Kidney (tissue), 14 donors: ENCODE results near the gene PLEKHF1. TPM values are rescaled to one million over a fixed set of nuclear protein-coding genes. Genes with fewer than 3 reads are reported as not detected.

ENCODE experiments used
- DNase-seq, 5 donors: peaks; one replicate each; pipeline ENCODE4 v3.0.0-alpha.2; 2013 to 2020
- FAIRE-seq: peaks from 2 replicates; lab custom pipeline; 2012; peaks lifted over from hg19 to GRCh38; lab: Jason Lieb, UNC
- H3K27ac ChIP-seq, 2 donors: one replicate each; pipeline ENCODE4 v1.7.0; 2013; ENCODE audit warnings: low read depth in 2 of 2, low read length in 2 of 2, inconsistent platforms in 1 of 2
- H3K27me3 ChIP-seq: one replicate; pipeline ENCODE4 v1.7.1; 2013; ENCODE audit warnings: low read length, inconsistent platforms; ENCODE audit not compliant: control insufficient read depth, insufficient read depth
- H3K36me3 ChIP-seq, 3 donors: one replicate each; pipeline versions ENCODE4 v1.7.0 to v1.7.1; 2013; ENCODE audit warnings: low read length in 3 of 3, control low read depth in 1 of 3, inconsistent platforms in 1 of 3; ENCODE audit not compliant: insufficient read depth in 3 of 3, control insufficient read depth in 2 of 3
- H3K4me1 ChIP-seq, 3 donors: one replicate each; pipeline versions ENCODE4 v1.7.0 to v1.7.1; 2013; ENCODE audit warnings: low read length in 3 of 3, inconsistent platforms in 1 of 3, low read depth in 1 of 3; ENCODE audit not compliant: control insufficient read depth in 2 of 3, insufficient read depth in 2 of 3
- H3K4me3 ChIP-seq, 3 donors: one replicate each; pipeline versions ENCODE4 v1.7.0 to v1.8.1; 2013; ENCODE audit warnings: low read length in 3 of 3, control low read depth in 1 of 3, inconsistent platforms in 1 of 3
- H3K9ac ChIP-seq, 3 donors: one replicate each; pipeline versions ENCODE4 v1.7.0 to v1.7.1; 2013; ENCODE audit warnings: low read length in 3 of 3, control low read depth in 1 of 3, inconsistent platforms in 1 of 3
- H3K9me3 ChIP-seq, 3 donors: one replicate each; pipeline versions ENCODE4 v1.7.0 to v1.7.1; 2013; ENCODE audit warnings: low read length in 3 of 3, control low read depth in 1 of 3, inconsistent platforms in 1 of 3; ENCODE audit not compliant: control insufficient read depth in 2 of 3, insufficient read depth in 1 of 3
- intact Hi-C: fragments of 100-400 bp; cut with DNase I; formaldehyde crosslinking; loops from one replicate; pipeline ENCODE4 v1.11.1; 2022
- polyA plus RNA-seq: library from polyadenylated mRNA; stranded (reverse); fragments of 350-450 nt; fragmentation: Illumina TruSeq; extraction: RNeasy Lipid Tissue Mini Kit (QIAGEN cat#74804); gene quantifications from one replicate; pipeline ENCODE4 v1.2.3, GENCODE V29; 2014; ENCODE audit warnings: low read depth, low replicate concordance; ENCODE audit not compliant: insufficient read depth
- total RNA-seq: library from RNA; stranded (reverse); fragmentation: NEBNext Ultra II Directional; extraction: Animal tissue kit (Norgen Biotek cat#: 25700); gene quantifications from one replicate; pipeline ENCODE4 v1.2.1, GENCODE V29; 2021
- TF ChIP-seq, protein P1 (sequence below): IDR thresholded peaks from 3 replicates; pipeline ENCODE4 v1.5.1; 2012; ENCODE audit warnings: mild to moderate bottlenecking, moderate library complexity, borderline replicate concordance; ENCODE audit not compliant: insufficient read depth; ENCODE audit errors: extremely low read depth
- donor health status: control.
- donor health status: control.
- donor health status: control.
- donor health status: control.
- donor health status: control.
- donor health status: DM: yes; HTN: yes; CAD: no.
- donor health status: Normal renal cell carcinoma (clear cell type).

PLEKHF1 gene
- total and polyA plus RNA-seq, 2 donors from 2014 or later, result 7.1 to 11.7 TPM

DNA sequence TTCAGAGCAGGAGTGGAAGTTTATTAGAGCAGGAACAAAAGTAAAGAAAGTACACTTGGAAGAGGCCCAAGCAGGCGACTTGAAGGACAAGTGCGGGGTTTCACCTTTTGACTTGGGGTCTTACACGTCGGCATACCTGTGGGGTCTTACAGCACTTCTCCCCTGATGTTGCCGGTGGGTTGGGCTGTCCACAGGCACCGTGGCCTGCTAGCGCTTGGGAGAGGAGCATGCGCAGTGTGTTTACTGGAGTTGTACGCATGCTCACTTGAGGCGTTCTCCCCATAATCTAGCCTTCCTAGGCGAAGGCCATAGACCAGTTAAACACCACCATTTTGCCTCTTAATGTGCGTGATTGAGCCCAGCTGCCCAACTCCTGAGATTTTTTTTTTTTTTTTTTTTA is 25.0 kb upstream of the PLEKHF1 start:
- intact Hi-C loops, result no loop called here
- H3K4me1 ChIP-seq, result no peaks in the 10 kb centered on the region
- H3K9me3 ChIP-seq, result no peaks in the 10 kb centered on the region
- H3K27me3 ChIP-seq, result no peaks in the 10 kb centered on the region
- H3K27ac ChIP-seq, result no peak overlapping the region
- no peaks in the 10 kb centered on the region for H3K36me3 ChIP-seq
- FAIRE-seq, result no peak
- TF ChIP-seq, protein P1, sequence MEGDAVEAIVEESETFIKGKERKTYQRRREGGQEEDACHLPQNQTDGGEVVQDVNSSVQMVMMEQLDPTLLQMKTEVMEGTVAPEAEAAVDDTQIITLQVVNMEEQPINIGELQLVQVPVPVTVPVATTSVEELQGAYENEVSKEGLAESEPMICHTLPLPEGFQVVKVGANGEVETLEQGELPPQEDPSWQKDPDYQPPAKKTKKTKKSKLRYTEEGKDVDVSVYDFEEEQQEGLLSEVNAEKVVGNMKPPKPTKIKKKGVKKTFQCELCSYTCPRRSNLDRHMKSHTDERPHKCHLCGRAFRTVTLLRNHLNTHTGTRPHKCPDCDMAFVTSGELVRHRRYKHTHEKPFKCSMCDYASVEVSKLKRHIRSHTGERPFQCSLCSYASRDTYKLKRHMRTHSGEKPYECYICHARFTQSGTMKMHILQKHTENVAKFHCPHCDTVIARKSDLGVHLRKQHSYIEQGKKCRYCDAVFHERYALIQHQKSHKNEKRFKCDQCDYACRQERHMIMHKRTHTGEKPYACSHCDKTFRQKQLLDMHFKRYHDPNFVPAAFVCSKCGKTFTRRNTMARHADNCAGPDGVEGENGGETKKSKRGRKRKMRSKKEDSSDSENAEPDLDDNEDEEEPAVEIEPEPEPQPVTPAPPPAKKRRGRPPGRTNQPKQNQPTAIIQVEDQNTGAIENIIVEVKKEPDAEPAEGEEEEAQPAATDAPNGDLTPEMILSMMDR, result no peak
- DNase-seq, result peak in 1 of 5 donors; percentile 46
- H3K4me3 ChIP-seq, result no peak overlapping the region
- H3K9ac ChIP-seq, result no peak overlapping the region

DNA sequence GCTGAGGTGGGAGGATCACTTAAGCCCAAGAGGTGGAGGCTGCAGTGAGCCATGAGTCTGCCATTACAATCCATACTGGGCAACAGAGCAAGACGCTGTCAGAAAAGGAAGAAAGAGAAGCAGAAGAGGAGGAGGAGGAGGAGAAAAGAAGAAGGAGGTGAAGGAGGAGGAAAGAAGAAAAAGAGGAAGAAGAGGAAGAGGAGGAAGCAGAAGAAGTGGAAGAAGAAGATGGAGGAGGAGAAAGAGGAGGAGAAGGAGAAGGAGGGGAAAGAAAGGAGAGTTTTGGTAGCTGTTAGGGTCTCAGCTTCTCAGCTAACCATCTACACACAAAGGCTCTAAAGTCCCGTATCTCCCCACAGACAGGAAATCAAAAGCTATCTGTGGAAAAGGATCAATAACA is 23.7 kb upstream of the PLEKHF1 start:
- Histone ChIP-seq H3K4me1 (peaks cover 0 to 4% (median 0%) of the 10 kb centered on the region in 3 donors), H3K9ac (no peak overlapping the region), H3K4me3 (no peak overlapping the region), H3K9me3 (no peaks in the 10 kb centered on the region), H3K36me3 (no peaks in the 10 kb centered on the region), H3K27me3 (no peaks in the 10 kb centered on the region), H3K27ac (no peak overlapping the region)
- TF ChIP-seq, protein P1, result no peak
- DNase-seq (no peak), FAIRE-seq (no peak)
- intact Hi-C loops, result no loop called here

DNA sequence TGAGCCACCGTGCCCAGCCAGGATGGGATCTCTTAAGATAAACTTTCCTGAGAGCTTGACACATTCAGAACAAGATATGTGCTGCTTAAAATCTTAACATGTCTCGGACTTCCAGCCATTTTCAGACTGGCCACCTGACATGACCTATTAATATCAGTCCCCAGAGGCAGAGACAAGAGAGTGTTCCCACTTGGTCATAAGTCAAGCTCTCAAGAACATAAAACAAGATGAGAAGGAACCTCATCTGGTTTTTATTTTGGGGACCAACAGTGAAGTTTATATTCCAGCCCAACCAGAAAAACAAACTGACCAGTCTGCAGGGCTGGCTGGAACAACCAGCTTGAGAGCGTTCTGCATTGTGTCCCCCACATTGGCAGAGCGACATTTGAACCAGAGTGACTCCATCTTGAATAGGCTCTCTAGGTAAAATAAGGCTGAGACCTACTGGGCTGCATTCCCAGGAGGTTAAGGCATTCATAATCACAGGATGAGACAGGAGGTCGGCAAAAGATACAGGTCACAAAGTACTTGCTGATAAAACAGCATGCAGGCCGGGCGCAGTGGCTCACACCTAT is 21.8 kb upstream of the PLEKHF1 start:
- intact Hi-C loops, result no loop called here
- no peaks in the 10 kb centered on the region for H3K36me3 ChIP-seq
- no peaks in the 10 kb centered on the region for H3K9me3 ChIP-seq
- FAIRE-seq (no peak), DNase-seq (no peak)
- H3K4me1 ChIP-seq, result peaks cover 0 to 4% (median 0%) of the 10 kb centered on the region in 3 donors
- TF ChIP-seq, protein P1, result no peak
- no peaks in the 10 kb centered on the region for H3K27me3 ChIP-seq
- no peak overlapping the region for H3K4me3 ChIP-seq
- H3K27ac ChIP-seq, result no peak overlapping the region
- no peak overlapping the region for H3K9ac ChIP-seq

DNA sequence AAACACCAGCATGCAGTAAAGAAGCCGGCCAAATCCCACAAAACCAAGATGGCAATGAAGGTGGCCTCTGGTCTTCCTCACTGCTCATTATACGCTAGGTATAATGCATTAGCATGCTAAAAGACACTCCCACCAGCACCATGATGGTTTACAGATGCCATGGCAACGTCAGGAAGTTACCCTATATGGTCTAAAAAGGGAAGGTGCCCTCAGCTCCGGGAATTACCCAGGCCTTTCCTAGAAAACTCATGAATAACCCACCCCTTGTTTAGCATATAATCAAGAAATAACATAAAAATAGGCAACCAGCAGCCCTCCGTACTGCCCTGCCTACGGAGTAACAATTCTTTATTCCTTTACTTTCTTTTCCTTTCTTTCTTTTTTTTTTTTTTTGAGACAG is 21.1 kb upstream of the PLEKHF1 start:
- no peaks in the 10 kb centered on the region for H3K27me3 ChIP-seq
- FAIRE-seq (no peak), DNase-seq (no peak)
- no peaks in the 10 kb centered on the region for H3K36me3 ChIP-seq
- peaks cover 0 to 4% (median 0%) of the 10 kb centered on the region in 3 donors for H3K4me1 ChIP-seq
- intact Hi-C loops, result no loop called here
- H3K9ac ChIP-seq, result no peak overlapping the region
- TF ChIP-seq, protein P1, result no peak
- H3K4me3 ChIP-seq, result no peak overlapping the region
- no peak overlapping the region for H3K27ac ChIP-seq
- no peaks in the 10 kb centered on the region for H3K9me3 ChIP-seq
